Liver (tissue), 9 donors: ENCODE measurements around the gene C1QTNF1. TPM values are rescaled to one million over a fixed set of nuclear protein-coding genes. Genes with fewer than 3 reads are reported as not detected.

Experiments
- DNase-seq: peaks from one replicate; pipeline ENCODE4 v3.0.0-alpha.2; 2017; ENCODE audit warnings: low spot score
- H3K27ac ChIP-seq, 2 donors: one replicate each; pipeline ENCODE4 v1.7.0; 2013; ENCODE audit warnings: inconsistent platforms in 2 of 2, low read length in 2 of 2, control low read depth in 1 of 2, low read depth in 1 of 2, mild to moderate bottlenecking in 1 of 2
- H3K27me3 ChIP-seq, 4 donors: one replicate each; pipeline versions ENCODE4 v1.6.1 to v1.7.0; 2013; ENCODE audit warnings: low read length in 3 of 4, inconsistent platforms in 1 of 4, mild to moderate bottlenecking in 1 of 4, moderate library complexity in 1 of 4; ENCODE audit not compliant: control insufficient read depth in 4 of 4, insufficient read depth in 4 of 4
- H3K36me3 ChIP-seq, 4 donors: one replicate each; pipeline versions ENCODE4 v1.6.1 to v1.7.0; 2013; ENCODE audit warnings: low read length in 3 of 4, mild to moderate bottlenecking in 3 of 4, low read depth in 1 of 4, moderate library complexity in 1 of 4; ENCODE audit not compliant: control insufficient read depth in 4 of 4, insufficient read depth in 3 of 4
- H3K4me1 ChIP-seq, 4 donors: one replicate each; pipeline versions ENCODE4 v1.6.1 to v1.7.0; 2013; ENCODE audit warnings: low read length in 3 of 4, mild to moderate bottlenecking in 3 of 4, moderate library complexity in 1 of 4; ENCODE audit not compliant: control insufficient read depth in 4 of 4, insufficient read depth in 4 of 4
- H3K4me3 ChIP-seq, 3 donors: one replicate each; pipeline versions ENCODE4 v1.6.1 to v1.7.0; 2013; ENCODE audit warnings: low read length in 3 of 3, control low read depth in 1 of 3, low read depth in 1 of 3, mild to moderate bottlenecking in 1 of 3
- H3K9ac ChIP-seq, 2 donors: one replicate each; pipeline ENCODE4 v1.7.0; 2013; ENCODE audit warnings: low read length in 2 of 2, mild to moderate bottlenecking in 2 of 2, moderate library complexity in 2 of 2, control low read depth in 1 of 2, low read depth in 1 of 2
- H3K9me3 ChIP-seq, 4 donors: one replicate each; pipeline versions ENCODE4 v1.6.1 to v1.7.0; 2013; ENCODE audit warnings: low read length in 3 of 4; ENCODE audit not compliant: control insufficient read depth in 4 of 4
- CTCF ChIP-seq: fragments of 150-350 bp; IDR thresholded peaks from 2 replicates; pipeline ENCODE4 v1.5.1; 2017; ENCODE audit warnings: improper control_type of control experiment, low read depth, low read length; ENCODE audit not compliant: missing input control
- GABPA ChIP-seq, 2 donors: IDR thresholded peaks in 1 of 2; conservative IDR thresholded peaks in 1 of 2; 2 replicates each; pipeline ENCODE4 v1.6.1; 2016; ENCODE audit warnings: antibody characterized with exemption in 2 of 2, mild to moderate bottlenecking in 1 of 2, moderate library complexity in 1 of 2
- HNF4A ChIP-seq, 2 donors: conservative IDR thresholded peaks; 2 replicates each; pipeline ENCODE4 v1.6.1; 2016; ENCODE audit warnings: antibody characterized with exemption in 2 of 2, mild to moderate bottlenecking in 2 of 2
- HNF4G ChIP-seq: IDR thresholded peaks from 2 replicates; pipeline ENCODE4 v1.6.1; 2016; ENCODE audit warnings: antibody characterized with exemption
- JUND ChIP-seq, 2 donors: IDR thresholded peaks; 2 replicates each; pipeline ENCODE4 v1.6.1; 2016; ENCODE audit warnings: antibody characterized with exemption in 2 of 2
- MAX ChIP-seq: IDR thresholded peaks from 2 replicates; pipeline ENCODE4 v1.6.1; 2016; ENCODE audit warnings: antibody characterized with exemption
- NR2F2 ChIP-seq: IDR thresholded peaks from 2 replicates; pipeline ENCODE4 v1.6.1; 2016; ENCODE audit warnings: antibody characterized with exemption
- RAD21 ChIP-seq, 2 donors: IDR thresholded peaks; 2 replicates each; pipeline ENCODE4 v1.6.1; 2016; ENCODE audit warnings: antibody characterized with exemption in 2 of 2, mild to moderate bottlenecking in 2 of 2
- REST ChIP-seq: IDR thresholded peaks from 2 replicates; pipeline ENCODE4 v1.6.1; 2016; ENCODE audit warnings: antibody characterized with exemption, mild to moderate bottlenecking
- RXRA ChIP-seq, 2 donors: IDR thresholded peaks; 2 replicates each; pipeline ENCODE4 v1.6.1; 2017 to 2018; ENCODE audit warnings: antibody characterized with exemption in 2 of 2, mild to moderate bottlenecking in 1 of 2
- SP1 ChIP-seq: IDR thresholded peaks from 2 replicates; pipeline ENCODE4 v1.6.1; 2018; ENCODE audit warnings: antibody characterized with exemption, mild to moderate bottlenecking
- TAF1 ChIP-seq: conservative IDR thresholded peaks from 2 replicates; pipeline ENCODE4 v1.6.1; 2016; ENCODE audit warnings: antibody characterized with exemption, mild to moderate bottlenecking
- YY1 ChIP-seq: IDR thresholded peaks from 2 replicates; pipeline ENCODE4 v1.6.1; 2016; ENCODE audit warnings: antibody characterized with exemption, mild to moderate bottlenecking
- ZBTB33 ChIP-seq: IDR thresholded peaks from 2 replicates; pipeline ENCODE4 v1.6.1; 2016; ENCODE audit warnings: antibody characterized with exemption
- WGBS: extraction: QIAGEN DNeasy Blood & Tissue Kit; methylation state at CpG from one replicate; pipeline ENCODE4 v1.1.7; 2013; 5-methylcytosine and 5-hydroxymethylcytosine counted together
- polyA plus RNA-seq, 2 donors: library from polyadenylated mRNA; stranded (reverse) in 1 of 2; unstranded in 1 of 2; fragments of 200-250 nt in 1 of 2; fragments of >200 nt in 1 of 2; fragmentation: Nextera tagmentation in 1 of 2; extraction: Ambion mirVana in 1 of 2; gene quantifications; one replicate each; pipeline versions ENCODE4 v1.2.1 to v1.2.3, GENCODE V29; 2013 to 2015
- total RNA-seq, 2 donors: library from RNA; depleted of rRNA; stranded (reverse); fragments of >200 nt; gene quantifications; one replicate each; pipeline ENCODE4 v1.2.3, GENCODE V29; 2014
- TF ChIP-seq, protein P1 (sequence below): IDR thresholded peaks from 2 replicates; pipeline ENCODE4 v1.6.1; 2016; ENCODE audit warnings: antibody characterized with exemption
- donor health status: healthy.
- donor health status: healthy.
- donor health status: healthy.
- donor health status: healthy.
- donor health status: healthy.

The C1QTNF1 gene
- total and polyA plus RNA-seq, 4 donors = 0.56 to 54.6 (median 16.1) TPM

DNA sequence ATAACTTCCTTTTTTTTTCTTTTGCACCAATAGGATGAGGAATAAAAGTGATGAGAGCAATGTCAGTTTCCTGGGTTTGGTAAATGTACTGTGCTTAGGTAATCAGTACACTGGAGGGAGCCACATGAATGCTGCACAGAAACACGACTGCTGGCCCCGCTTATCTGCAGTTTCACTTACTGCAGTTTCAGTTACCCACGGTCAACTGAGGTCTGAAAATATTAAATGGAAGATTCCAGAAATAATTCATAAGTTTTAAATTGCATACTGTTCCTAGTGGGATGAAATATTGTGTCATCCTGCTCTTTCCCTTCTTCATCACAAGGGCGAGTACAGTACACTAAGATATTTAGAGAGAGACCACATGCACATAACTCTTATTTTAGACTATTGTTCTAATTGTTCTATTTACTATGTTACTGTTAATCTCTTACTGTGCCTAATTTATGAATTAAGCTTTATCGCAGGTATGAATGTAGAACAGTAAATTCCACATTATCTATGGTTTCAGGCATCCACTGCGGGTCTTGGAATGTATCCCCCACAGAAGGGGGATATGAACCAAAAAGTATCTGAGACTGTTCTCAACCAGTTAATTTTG is 37.8 kb upstream of the C1QTNF1 start:
- no peaks in the 10 kb centered on the region for H3K9me3 ChIP-seq
- no peaks in the 10 kb centered on the region for H3K27me3 ChIP-seq
- no peak overlapping the region for H3K9ac ChIP-seq
- no peak for TF ChIP-seq HNF4G
- peak; percentile 58 to 64 for TF ChIP-seq RAD21 (IDR thresholded peaks at IDR 0.05)
- TF ChIP-seq, protein P1, sequence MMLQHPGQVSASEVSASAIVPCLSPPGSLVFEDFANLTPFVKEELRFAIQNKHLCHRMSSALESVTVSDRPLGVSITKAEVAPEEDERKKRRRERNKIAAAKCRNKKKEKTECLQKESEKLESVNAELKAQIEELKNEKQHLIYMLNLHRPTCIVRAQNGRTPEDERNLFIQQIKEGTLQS = no peak
- peak overlapping the region; percentile 74 for H3K27ac ChIP-seq
- peaks cover 0 to 3% (median 1%) of the 10 kb centered on the region in 4 donors for H3K4me1 ChIP-seq
- WGBS = 44% methylated on average over 6 of the region's 6 CpGs
- H3K4me3 ChIP-seq = no peak overlapping the region
- DNase-seq = no peak
- H3K36me3 ChIP-seq = peaks cover 1 to 9% (median 4%) of the 10 kb centered on the region in 4 donors

DNA sequence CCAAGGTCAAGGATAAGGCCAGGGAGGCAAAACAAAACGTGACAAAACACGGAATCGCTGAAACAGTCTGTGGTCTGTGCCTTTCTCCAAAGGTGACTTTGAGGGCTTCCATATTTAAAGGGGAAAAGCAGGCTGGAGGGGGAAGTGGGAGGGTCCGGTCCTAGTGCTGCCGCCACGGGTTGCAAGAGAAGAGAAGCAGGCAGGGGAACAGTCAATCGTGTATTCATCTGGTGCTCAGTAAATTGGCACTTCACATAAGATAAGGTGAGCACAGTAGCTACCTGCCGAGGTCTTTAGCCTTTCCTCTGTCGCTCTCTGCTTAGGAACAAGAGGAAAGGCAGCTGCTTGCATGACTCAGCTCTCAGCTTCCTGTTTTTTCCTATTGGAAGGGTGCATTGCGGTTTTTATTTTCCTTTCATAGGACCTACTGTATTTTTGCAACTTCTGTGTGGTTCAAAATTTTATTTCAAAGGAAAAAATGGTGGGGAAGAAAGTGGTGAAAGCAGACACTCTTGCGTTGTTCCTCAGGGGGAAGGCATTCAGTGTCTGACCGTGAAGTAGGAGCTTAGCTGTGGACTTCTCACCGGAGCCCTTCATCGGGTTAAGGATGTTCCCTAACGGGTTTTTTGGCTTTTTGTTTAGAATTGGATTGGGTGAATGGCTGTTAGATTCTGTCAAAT is 37.2 kb upstream of the C1QTNF1 start:
- Histone ChIP-seq H3K9me3 (no peaks in the 10 kb centered on the region), H3K9ac (no peak overlapping the region), H3K27me3 (no peaks in the 10 kb centered on the region), H3K4me3 (peak overlapping the region in 2 of 3 donors; percentile 17 to 25), H3K36me3 (peaks cover 1 to 12% (median 8%) of the 10 kb centered on the region in 4 donors), H3K27ac (peak overlapping the region; percentile 74), H3K4me1 (peaks cover 0 to 3% (median 1%) of the 10 kb centered on the region in 4 donors)
- 16% methylated on average over 15 of the region's 15 CpGs for WGBS
- TF ChIP-seq REST (no peak), JUND (IDR thresholded peaks at IDR 0.05) (peak; percentile 56 to 58)
- DNase-seq = no peak

DNA sequence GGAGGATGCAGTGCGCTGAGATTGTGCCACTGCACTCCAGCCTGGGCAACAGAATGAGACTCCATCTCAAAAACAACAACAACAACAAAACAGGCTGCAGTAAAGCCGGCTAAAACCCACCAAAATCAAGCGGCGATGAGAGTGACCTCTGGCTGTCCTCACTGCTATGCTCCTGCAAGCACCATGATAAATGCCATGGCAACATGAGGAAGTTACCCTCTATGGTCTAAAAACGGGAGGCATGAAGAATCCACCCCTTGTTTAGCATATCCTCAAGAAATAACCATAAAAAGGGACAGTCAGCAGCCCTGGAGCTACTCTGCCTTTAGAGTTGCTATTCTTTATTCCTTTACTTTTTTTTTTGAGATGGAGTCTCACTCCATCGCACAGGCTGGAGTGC is 35.8 kb upstream of the C1QTNF1 start:
- no peak for TF ChIP-seq JUND (IDR thresholded peaks at IDR 0.05)
- no peak for TF ChIP-seq GABPA (IDR thresholded peaks at IDR 0.05 in 1 of 2, conservative IDR thresholded peaks at IDR 0.05 in 1 of 2)
- TF ChIP-seq MAX = no peak
- TF ChIP-seq HNF4A (conservative IDR thresholded peaks at IDR 0.05) = no peak
- no peak for TF ChIP-seq NR2F2
- no peak for TF ChIP-seq RXRA (IDR thresholded peaks at IDR 0.05)
- TF ChIP-seq ZBTB33 = no peak
- no peak for TF ChIP-seq SP1
- TF ChIP-seq TAF1 = no peak
- TF ChIP-seq CTCF = no peak
- TF ChIP-seq RAD21 (IDR thresholded peaks at IDR 0.05) = no peak
- TF ChIP-seq YY1 = no peak
- no peak overlapping the region for H3K27ac ChIP-seq
- H3K9me3 ChIP-seq = no peaks in the 10 kb centered on the region
- no peak for DNase-seq
- peaks cover 1 to 12% (median 8%) of the 10 kb centered on the region in 4 donors for H3K36me3 ChIP-seq
- H3K4me1 ChIP-seq = peaks cover 0 to 3% (median 1%) of the 10 kb centered on the region in 4 donors
- no peak overlapping the region for H3K4me3 ChIP-seq
- no peak overlapping the region for H3K9ac ChIP-seq
- 62% methylated on average over 6 of the region's 6 CpGs for WGBS
- H3K27me3 ChIP-seq = no peaks in the 10 kb centered on the region
